ENCODE data around the gene ZP2. TPM values are rescaled to one million over a fixed set of nuclear protein-coding genes. Genes with fewer than 3 reads are reported as not detected.

The ZP2 gene
- total and polyA plus RNA-seq, 12 donors, result not detected

DNA sequence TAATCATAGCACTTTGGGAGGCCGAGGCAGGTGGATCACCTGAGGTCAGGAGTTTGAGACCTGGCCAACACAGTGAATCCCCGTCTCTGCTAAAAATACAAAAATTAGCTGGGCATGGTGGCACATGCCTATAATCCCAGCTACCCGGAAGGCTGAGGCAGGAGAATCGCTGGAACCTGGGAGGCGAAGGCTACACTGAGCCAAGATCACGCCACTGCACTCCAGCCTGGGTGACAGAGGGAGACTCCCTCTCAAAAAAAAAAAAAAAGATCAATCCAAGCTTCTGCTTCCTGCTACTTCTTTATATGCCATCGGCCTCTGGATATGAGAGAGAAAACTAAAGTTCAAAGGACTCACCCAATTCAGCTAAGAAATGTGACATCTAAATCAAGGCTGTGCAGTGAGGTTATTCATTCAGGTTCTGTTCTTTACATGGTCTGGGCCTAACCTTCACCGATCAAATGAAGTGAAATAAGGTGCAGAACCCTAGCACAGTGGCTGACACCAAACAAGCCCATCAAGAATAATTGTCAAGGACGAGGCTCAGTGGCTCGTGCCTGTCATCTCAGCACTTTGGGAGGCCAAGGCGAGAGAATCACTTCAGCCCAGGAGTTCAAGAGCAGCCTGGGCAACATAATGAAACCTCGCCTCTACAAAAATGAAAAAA is 25.6 kb downstream of the ZP2 start:
- TF ChIP-seq, protein P1, sequence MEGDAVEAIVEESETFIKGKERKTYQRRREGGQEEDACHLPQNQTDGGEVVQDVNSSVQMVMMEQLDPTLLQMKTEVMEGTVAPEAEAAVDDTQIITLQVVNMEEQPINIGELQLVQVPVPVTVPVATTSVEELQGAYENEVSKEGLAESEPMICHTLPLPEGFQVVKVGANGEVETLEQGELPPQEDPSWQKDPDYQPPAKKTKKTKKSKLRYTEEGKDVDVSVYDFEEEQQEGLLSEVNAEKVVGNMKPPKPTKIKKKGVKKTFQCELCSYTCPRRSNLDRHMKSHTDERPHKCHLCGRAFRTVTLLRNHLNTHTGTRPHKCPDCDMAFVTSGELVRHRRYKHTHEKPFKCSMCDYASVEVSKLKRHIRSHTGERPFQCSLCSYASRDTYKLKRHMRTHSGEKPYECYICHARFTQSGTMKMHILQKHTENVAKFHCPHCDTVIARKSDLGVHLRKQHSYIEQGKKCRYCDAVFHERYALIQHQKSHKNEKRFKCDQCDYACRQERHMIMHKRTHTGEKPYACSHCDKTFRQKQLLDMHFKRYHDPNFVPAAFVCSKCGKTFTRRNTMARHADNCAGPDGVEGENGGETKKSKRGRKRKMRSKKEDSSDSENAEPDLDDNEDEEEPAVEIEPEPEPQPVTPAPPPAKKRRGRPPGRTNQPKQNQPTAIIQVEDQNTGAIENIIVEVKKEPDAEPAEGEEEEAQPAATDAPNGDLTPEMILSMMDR (IDR thresholded peaks at IDR 0.05), result no peak
- H3K36me3 ChIP-seq, result peaks cover 0 to 33% (median 18%) of the 10 kb centered on the region in 9 donors
- intact Hi-C loops (cut with DNase I), result loop anchor here in 6 of 10 donors (5.0 to 10.0 kb wide), 6 partner anchors 89 to 1129 kb away; partner anchors contain the start of gene CRYM (in 1 of the 6)
- 89 to 91% methylated on average over 12 of the region's 12 CpGs for WGBS, 2 donors
- no peak overlapping the region for H3K4me3 ChIP-seq
- ATAC-seq (no peak), DNase-seq (no peak)
- H3K27ac ChIP-seq, result no peak overlapping the region
- peaks cover 0 to 11% (median 0%) of the 10 kb centered on the region in 11 donors for H3K9me3 ChIP-seq
- no peaks in the 10 kb centered on the region for H3K27me3 ChIP-seq
- peaks cover 0 to 8% (median 0%) of the 10 kb centered on the region in 9 donors for H3K4me1 ChIP-seq

DNA sequence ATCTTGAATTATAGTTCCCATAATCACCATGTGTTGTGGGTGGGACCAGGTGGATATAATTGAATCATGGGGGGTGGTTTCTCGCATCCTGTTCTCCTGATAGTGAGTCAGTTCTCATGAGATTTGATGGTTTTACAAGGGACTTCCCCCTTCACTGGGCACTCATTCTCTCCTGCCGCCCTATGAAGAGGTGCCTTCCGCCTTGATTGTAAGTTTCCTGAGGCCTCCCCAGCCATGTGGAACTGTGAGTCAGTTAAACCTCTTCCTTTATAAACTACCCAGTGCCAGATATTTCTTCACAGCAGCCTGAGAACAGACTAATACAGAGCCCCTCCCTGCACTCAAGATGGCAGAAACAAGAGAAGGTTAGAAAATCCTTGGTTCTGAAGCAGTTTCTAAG is 26.5 kb downstream of the ZP2 start:
- WGBS, 2 donors, result 79 to 88% methylated on average over 3 of the region's 3 CpGs
- no peak for DNase-seq

DNA sequence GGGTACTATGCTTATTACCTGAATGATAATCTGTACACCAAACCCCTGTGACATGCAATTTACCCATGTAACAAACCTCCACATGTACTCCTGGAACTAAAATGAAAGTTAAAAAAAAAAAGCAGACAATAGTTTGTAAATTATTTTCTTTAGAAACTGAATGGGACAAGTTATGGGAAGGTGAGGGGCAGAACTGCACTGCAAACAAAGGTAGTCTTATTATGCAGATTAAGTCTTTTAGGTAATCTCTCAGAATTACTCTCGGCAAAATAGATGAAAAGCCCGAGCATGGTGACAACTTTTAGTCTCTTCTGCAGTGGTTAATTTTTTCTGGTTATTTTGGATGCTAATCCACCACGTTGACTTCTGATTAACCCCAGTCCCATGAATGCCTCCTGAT is 27.4 kb downstream of the ZP2 start:
- 76 to 84% methylated on average over 3 of the region's 3 CpGs for WGBS, 2 donors
- intact Hi-C loops (cut with DNase I), result loop anchor here in 5 of 10 donors (10.0 kb wide), 4 partner anchors 91 to 1131 kb away; partner anchors contain the start of gene CRYM (in 1 of the 5)
- Histone ChIP-seq H3K9me3 (peaks cover 0 to 8% (median 0%) of the 10 kb centered on the region in 11 donors), H3K4me3 (no peak overlapping the region), H3K36me3 (peaks cover 0 to 51% (median 29%) of the 10 kb centered on the region in 9 donors), H3K27ac (no peak overlapping the region), H3K27me3 (no peaks in the 10 kb centered on the region), H3K4me1 (peaks cover 0 to 8% (median 3%) of the 10 kb centered on the region in 9 donors)
- TF ChIP-seq, protein P1 (IDR thresholded peaks at IDR 0.05), result no peak
- ATAC-seq (no peak), DNase-seq (no peak)

More for the DNA sequence above, 26.5 kb downstream of the ZP2 start:
- ATAC-seq, result no peak
- Histone ChIP-seq H3K27me3 (no peaks in the 10 kb centered on the region), H3K9me3 (peaks cover 0 to 9% (median 0%) of the 10 kb centered on the region in 11 donors), H3K36me3 (peaks cover 0 to 43% (median 27%) of the 10 kb centered on the region in 9 donors), H3K27ac (no peak overlapping the region), H3K4me3 (no peak overlapping the region), H3K4me1 (peaks cover 0 to 8% (median 0%) of the 10 kb centered on the region in 9 donors)
- intact Hi-C loops (cut with DNase I), result loop anchor here in 6 of 10 donors (5.0 to 10.0 kb wide), 6 partner anchors 90 to 1130 kb away; partner anchors contain the start of gene CRYM (in 1 of the 6)
- TF ChIP-seq, protein P1 (IDR thresholded peaks at IDR 0.05), result no peak

DNA sequence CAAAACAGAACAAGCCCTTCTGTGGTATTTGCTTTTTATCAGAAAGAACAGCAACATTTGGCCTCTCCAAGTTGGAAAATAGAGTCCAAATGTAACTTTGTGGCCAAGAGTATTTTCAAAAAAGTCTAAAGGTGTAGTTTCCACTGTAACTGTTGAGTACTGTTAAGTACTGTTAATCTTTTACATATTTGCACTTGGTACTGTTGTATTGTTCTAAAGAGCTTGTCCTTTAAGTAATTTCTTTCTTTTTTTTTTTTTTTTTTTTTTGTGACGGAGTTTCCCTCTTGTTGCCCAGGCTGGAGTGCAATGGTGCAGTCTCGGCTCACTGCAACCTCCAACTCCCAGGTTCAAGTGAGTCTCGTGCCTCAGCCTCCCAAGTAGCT is 31.4 kb downstream of the ZP2 start:
- ATAC-seq, result peak in 1 of 8 donors; percentile 34
- peaks cover 0 to 90% (median 43%) of the 10 kb centered on the region in 9 donors for H3K36me3 ChIP-seq
- peaks cover 0 to 9% (median 0%) of the 10 kb centered on the region in 9 donors for H3K4me1 ChIP-seq
- no peak overlapping the region for H3K4me3 ChIP-seq
- TF ChIP-seq, protein P1 (IDR thresholded peaks at IDR 0.05), result no peak
- H3K27ac ChIP-seq, result peak overlapping the region in 3 of 10 donors; percentile 21 to 37 (median 25)
- no peaks in the 10 kb centered on the region for H3K27me3 ChIP-seq
- H3K9me3 ChIP-seq, result peaks cover 0 to 8% (median 0%) of the 10 kb centered on the region in 11 donors
- intact Hi-C loops (cut with DNase I), result loop anchor here in 6 of 10 donors (10.0 kb wide), 5 partner anchors 95 to 1495 kb away; partner anchors contain the start of gene CRYM (in 1 of the 6)
- WGBS, 2 donors, result 86 to 98% methylated on average over 2 to 3 of the region's 3 CpGs
- DNase-seq, result no peak
